SK-N-SH (cell line): ENCODE results near the gene TIAM2. TPM values are rescaled to one million over a fixed set of nuclear protein-coding genes. Genes with fewer than 3 reads are reported as not detected.

ENCODE experiments used
- CTCF ChIA-PET: fragments of 300-600, 350-600 bp; formaldehyde crosslinking; extraction: SDS; loops from one replicate; lab custom pipeline; 2021; lab: Yijun Ruan, JAX
- POLR2A ChIA-PET: fragments of 350-600 bp; sonication (Branson Sonifier 250); formaldehyde crosslinking; extraction: SDS; loops from one replicate; lab custom pipeline; 2020; ENCODE audit warnings: antibody characterized with exemption, inconsistent platforms; lab: Yijun Ruan, JAX
- DNase-seq: peaks from one replicate; pipeline ENCODE4 v3.0.0; 2012
- H2AFZ ChIP-seq: fragments of 200-600 bp; sonication (generic); 2 replicates; pipeline ENCODE4 v1.8.1; 2016; ENCODE audit warnings: antibody characterized with exemption, mild to moderate bottlenecking, low read depth
- H3F3A ChIP-seq: fragments of 200-600 bp; sonication (generic); replicated peaks from 2 replicates; pipeline ENCODE3; 2016; ENCODE audit warnings: antibody characterized with exemption, mild to moderate bottlenecking; ENCODE audit not compliant: insufficient read depth
- H3K27ac ChIP-seq, 2 experiments: fragments of 200-500 bp in 1 of 2; fragments of 200-600 bp in 1 of 2; sonication (Bioruptor generic) in 1 of 2; sonication (generic), shearing (Covaris generic) in 1 of 2; 2 replicates each; pipeline versions ENCODE4 v1.5.1 to v1.6.1; 2014 to 2016; ENCODE audit warnings: low read depth in 2 of 2, inconsistent platforms in 1 of 2, low read length in 1 of 2, mild to moderate bottlenecking in 1 of 2, mixed read lengths in 1 of 2
- H3K27me3 ChIP-seq: fragments of 200-600 bp; sonication (generic), shearing (Covaris generic); 2 replicates; pipeline ENCODE4 v1.6.1; 2016; ENCODE audit warnings: mixed run types; ENCODE audit not compliant: insufficient read depth
- H3K36me3 ChIP-seq, 2 experiments: fragments of 200-500 bp in 1 of 2; fragments of 200-600 bp in 1 of 2; sonication (Bioruptor generic) in 1 of 2; sonication (generic) in 1 of 2; replicated peaks in 1 of 2; 2 replicates each; pipeline versions ENCODE3 to v1.5.1; 2014 to 2016; ENCODE audit warnings: low read length in 1 of 2, mild to moderate bottlenecking in 1 of 2; ENCODE audit not compliant: insufficient read depth in 2 of 2, control insufficient read depth in 1 of 2
- H3K4me1 ChIP-seq, 2 experiments: fragments of 200-500 bp in 1 of 2; fragments of 200-600 bp in 1 of 2; sonication (Bioruptor generic) in 1 of 2; sonication (generic), shearing (Covaris generic) in 1 of 2; 2 replicates each; pipeline versions ENCODE4 v1.5.1 to v1.6.1; 2014 to 2016; ENCODE audit warnings: low read depth in 1 of 2, low read length in 1 of 2, mixed run types in 1 of 2; ENCODE audit not compliant: insufficient read depth in 2 of 2, control insufficient read depth in 1 of 2
- H3K4me2 ChIP-seq: fragments of 200-600 bp; sonication (generic), shearing (Covaris generic); 2 replicates; pipeline ENCODE4 v1.6.1; 2017; ENCODE audit warnings: mixed run types
- H3K4me3 ChIP-seq, 2 experiments: fragments of 200-500 bp in 1 of 2; fragments of 200-600 bp in 1 of 2; sonication (Bioruptor generic) in 1 of 2; sonication (generic), shearing (Covaris generic) in 1 of 2; 2 replicates each; pipeline versions ENCODE4 v1.5.1 to v1.8.1; 2014 to 2016; ENCODE audit warnings: low read depth in 2 of 2, inconsistent platforms in 1 of 2, low read length in 1 of 2, mild to moderate bottlenecking in 1 of 2, mixed read lengths in 1 of 2, moderate library complexity in 1 of 2
- H3K79me2 ChIP-seq: fragments of 200-600 bp; sonication (generic); 2 replicates; pipeline ENCODE4 v1.8.1; 2017; ENCODE audit warnings: mild to moderate bottlenecking; ENCODE audit not compliant: insufficient read depth
- H3K9ac ChIP-seq: fragments of 200-600 bp; sonication (generic); 2 replicates; pipeline ENCODE4 v1.6.1; 2017; ENCODE audit warnings: mixed run types
- H3K9me2 ChIP-seq: fragments of 200-600 bp; sonication (generic); 2 replicates; pipeline ENCODE4 v1.6.1; 2017; ENCODE audit warnings: mixed run types
- H3K9me3 ChIP-seq: fragments of 200-600 bp; sonication (generic); 2 replicates; pipeline ENCODE4 v1.6.1; 2017; ENCODE audit warnings: mixed run types, mild to moderate bottlenecking, moderate library complexity
- H4K20me1 ChIP-seq: fragments of 200-600 bp; sonication (generic); 2 replicates; pipeline ENCODE4 v1.6.1; 2017; ENCODE audit warnings: mild to moderate bottlenecking, mixed run types; ENCODE audit not compliant: insufficient read depth
- CHD2 ChIP-seq: fragments of 150-350 bp; IDR thresholded peaks from 2 replicates; pipeline ENCODE4 v1.6.1; 2018; ENCODE audit warnings: low read length; ENCODE audit not compliant: partially characterized antibody
- FOXM1 ChIP-seq: IDR thresholded peaks from 2 replicates; pipeline ENCODE4 v1.4.0; 2012; ENCODE audit warnings: low read depth, mild to moderate bottlenecking
- GABPA ChIP-seq: IDR thresholded peaks from 2 replicates; pipeline ENCODE4 v1.4.0; 2012; ENCODE audit warnings: low read depth, mild to moderate bottlenecking
- GATA2 ChIP-seq: sonication (generic); formaldehyde crosslinking; IDR thresholded peaks from 2 replicates; pipeline ENCODE4 v1.5.0; 2020; ENCODE audit warnings: mild to moderate bottlenecking, missing genetic modification reagents
- JUND ChIP-seq: IDR thresholded peaks from 2 replicates; pipeline ENCODE4 v1.4.0; 2012
- MEF2A ChIP-seq: IDR thresholded peaks from 2 replicates; pipeline ENCODE4 v1.4.0; 2012; ENCODE audit warnings: low read depth, borderline replicate concordance
- MXI1 ChIP-seq: IDR thresholded peaks from 2 replicates; pipeline ENCODE4 v1.6.1; 2012; ENCODE audit warnings: mild to moderate bottlenecking, low read depth, low read length, improper control_type of control experiment
- POLR2AphosphoS5 ChIP-seq: IDR thresholded peaks from 2 replicates; pipeline ENCODE4 v1.6.1; 2012; ENCODE audit warnings: low read depth, low read length
- RAD21 ChIP-seq: IDR thresholded peaks from 2 replicates; pipeline ENCODE4 v1.6.1; 2012; ENCODE audit warnings: mild to moderate bottlenecking, low read length
- RCOR1 ChIP-seq: fragments of 150-350 bp; IDR thresholded peaks from 2 replicates; pipeline ENCODE4 v1.6.1; 2017; ENCODE audit warnings: antibody characterized with exemption, low read length
- RXRA ChIP-seq: IDR thresholded peaks from 2 replicates; pipeline ENCODE4 v1.4.0; 2012; ENCODE audit warnings: low read depth, mild to moderate bottlenecking, borderline replicate concordance
- SMC3 ChIP-seq: IDR thresholded peaks from 2 replicates; pipeline ENCODE4 v1.6.1; 2012; ENCODE audit warnings: low read depth, low read length, improper control_type of control experiment
- TAF1 ChIP-seq: IDR thresholded peaks from 2 replicates; pipeline ENCODE4 v1.6.1; 2012; ENCODE audit warnings: low read depth, mild to moderate bottlenecking, low read length, moderate library complexity, borderline replicate concordance
- WGBS: methylation state at CpG from one replicate; pipeline ENCODE4 v1.1.6; 2017; ENCODE audit warnings: low lambda C conversion rate; 5-methylcytosine and 5-hydroxymethylcytosine counted together
- polyA plus RNA-seq, 3 experiments: library from polyadenylated mRNA; depleted of rRNA; stranded (reverse); fragments of >200 nt; gene quantifications; 2 replicates each; pipeline ENCODE4 v1.2.3, GENCODE V29; 2012
- TF ChIP-seq, protein P1 (sequence below): fragments of 200-600 bp; sonication (generic); IDR thresholded peaks from 2 replicates; pipeline ENCODE4 v1.6.1; 2017; ENCODE audit warnings: antibody characterized with exemption, mild to moderate bottlenecking, moderate library complexity
- TF ChIP-seq, protein P2 (sequence below): IDR thresholded peaks from 2 replicates; pipeline ENCODE4; 2012
- TF ChIP-seq, protein P3 (sequence below): IDR thresholded peaks from 2 replicates; pipeline ENCODE4 v1.4.0; 2012; ENCODE audit warnings: low read depth, borderline replicate concordance
- TF ChIP-seq, protein P4 (sequence below): IDR thresholded peaks from 2 replicates; pipeline ENCODE4 v1.4.0; 2012; ENCODE audit warnings: low read depth, borderline replicate concordance
- TF ChIP-seq, protein P5 (sequence below): fragments of 150-350 bp; IDR thresholded peaks from 2 replicates; pipeline ENCODE4 v1.6.1; 2017; ENCODE audit warnings: antibody characterized with exemption, low read length, low read depth, borderline replicate concordance

TIAM2 gene
- polyA plus RNA-seq, 1 of the 3 experiments (the other 2 are of a cell fraction): 13.6 TPM

DNA sequence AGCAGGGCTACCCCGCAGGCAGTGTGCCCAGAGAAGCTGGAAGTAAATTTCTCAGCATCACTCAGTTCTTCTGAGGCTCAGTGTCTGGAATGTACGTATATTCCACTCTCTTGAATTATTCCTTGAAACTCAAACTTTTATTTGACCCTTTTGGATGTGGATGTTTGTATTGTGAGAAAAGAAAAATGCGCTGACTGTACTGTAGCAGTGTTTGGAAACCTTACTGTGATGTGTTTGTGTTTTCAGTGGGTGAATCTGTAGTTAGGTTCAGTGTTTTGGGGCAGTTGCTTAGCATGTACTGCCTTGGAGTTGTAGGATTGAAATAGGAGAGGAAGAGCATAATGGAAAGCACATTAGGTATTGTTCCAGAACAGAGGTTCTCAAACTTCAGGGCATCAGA is 13.5 kb downstream of the TIAM2 start:
- peaks cover 5% of the 10 kb centered on the region for H3F3A ChIP-seq
- H3K4me1 ChIP-seq: peaks cover 3% of the 10 kb centered on the region in 2 experiments; a peak in 3 of 4 replicates
- H3K27me3 ChIP-seq: no peaks in the 10 kb centered on the region
- H3K9me2 ChIP-seq: no peaks in the 10 kb centered on the region
- peaks cover 30% of the 10 kb centered on the region; the same call in 1 of the 2 replicates for H3K79me2 ChIP-seq
- no peak overlapping the region for H3K27ac ChIP-seq
- 94% methylated on average over 3 of the region's 3 CpGs for WGBS
- H3K9ac ChIP-seq: no peak overlapping the region
- no peak for TF ChIP-seq SMC3
- TF ChIP-seq CHD2: no peak
- no peak for TF ChIP-seq RXRA
- H3K36me3 ChIP-seq: no peaks in the 10 kb centered on the region
- H4K20me1 ChIP-seq: no peaks in the 10 kb centered on the region
- ChIA-PET POLR2A (no interaction called here), CTCF (no interaction called here)
- no peaks in the 10 kb centered on the region for H3K9me3 ChIP-seq
- H3K4me2 ChIP-seq: no peak overlapping the region
- H2AFZ ChIP-seq: no peak overlapping the region
- no peak for DNase-seq
- H3K4me3 ChIP-seq: no peak overlapping the region

DNA sequence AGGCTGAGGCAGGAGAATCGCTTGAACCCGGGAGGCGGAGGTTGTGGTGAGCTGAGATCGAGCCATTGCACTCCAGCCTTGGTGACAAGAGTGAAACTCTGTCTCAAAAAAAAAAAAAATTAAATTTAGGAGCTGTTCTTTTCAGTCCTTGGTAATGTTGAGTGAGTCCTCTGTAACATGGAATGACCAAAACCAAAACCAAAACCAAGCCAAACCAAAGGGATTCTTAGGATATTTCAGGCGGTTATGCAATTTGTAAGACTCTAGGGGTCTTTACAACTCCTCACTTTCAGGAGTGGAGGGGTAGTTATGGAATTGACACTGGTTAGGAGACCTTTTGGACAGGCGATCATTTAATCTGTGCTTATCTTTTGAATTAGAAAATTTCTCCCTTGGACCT is 15.8 kb downstream of the TIAM2 start:
- H3K36me3 ChIP-seq: no peaks in the 10 kb centered on the region
- H3K9ac ChIP-seq: no peak overlapping the region
- no peaks in the 10 kb centered on the region for H3K9me3 ChIP-seq
- H3K4me3 ChIP-seq: no peak overlapping the region
- no peak overlapping the region for H2AFZ ChIP-seq
- no peaks in the 10 kb centered on the region for H4K20me1 ChIP-seq
- DNase-seq: no peak
- no peak overlapping the region for H3K4me2 ChIP-seq
- CTCF ChIA-PET: interaction anchor here (0.6 to 1.2 kb wide), 2 partner anchors 9 to 11 kb away, joined by 3 to 4 read pairs; no protein-coding TSS in a partner anchor
- no peaks in the 10 kb centered on the region for H3K9me2 ChIP-seq
- WGBS: 99% methylated on average over 6 of the region's 6 CpGs
- peaks cover 9 to 11% of the 10 kb centered on the region in 2 experiments for H3K4me1 ChIP-seq
- H3K27ac ChIP-seq: no peak overlapping the region
- H3F3A ChIP-seq: peaks cover 14% of the 10 kb centered on the region
- no peaks in the 10 kb centered on the region for H3K27me3 ChIP-seq
- peaks cover 33% of the 10 kb centered on the region; the same call in 1 of the 2 replicates for H3K79me2 ChIP-seq
- POLR2A ChIA-PET: interaction anchor here (0.6 kb wide), 1 partner anchor 291 kb away, joined by 3 read pairs; no protein-coding TSS in a partner anchor
- TF ChIP-seq RCOR1: no peak
- TF ChIP-seq, protein P1, sequence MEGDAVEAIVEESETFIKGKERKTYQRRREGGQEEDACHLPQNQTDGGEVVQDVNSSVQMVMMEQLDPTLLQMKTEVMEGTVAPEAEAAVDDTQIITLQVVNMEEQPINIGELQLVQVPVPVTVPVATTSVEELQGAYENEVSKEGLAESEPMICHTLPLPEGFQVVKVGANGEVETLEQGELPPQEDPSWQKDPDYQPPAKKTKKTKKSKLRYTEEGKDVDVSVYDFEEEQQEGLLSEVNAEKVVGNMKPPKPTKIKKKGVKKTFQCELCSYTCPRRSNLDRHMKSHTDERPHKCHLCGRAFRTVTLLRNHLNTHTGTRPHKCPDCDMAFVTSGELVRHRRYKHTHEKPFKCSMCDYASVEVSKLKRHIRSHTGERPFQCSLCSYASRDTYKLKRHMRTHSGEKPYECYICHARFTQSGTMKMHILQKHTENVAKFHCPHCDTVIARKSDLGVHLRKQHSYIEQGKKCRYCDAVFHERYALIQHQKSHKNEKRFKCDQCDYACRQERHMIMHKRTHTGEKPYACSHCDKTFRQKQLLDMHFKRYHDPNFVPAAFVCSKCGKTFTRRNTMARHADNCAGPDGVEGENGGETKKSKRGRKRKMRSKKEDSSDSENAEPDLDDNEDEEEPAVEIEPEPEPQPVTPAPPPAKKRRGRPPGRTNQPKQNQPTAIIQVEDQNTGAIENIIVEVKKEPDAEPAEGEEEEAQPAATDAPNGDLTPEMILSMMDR: no peak
- no peak for TF ChIP-seq MXI1
- TF ChIP-seq, protein P2, sequence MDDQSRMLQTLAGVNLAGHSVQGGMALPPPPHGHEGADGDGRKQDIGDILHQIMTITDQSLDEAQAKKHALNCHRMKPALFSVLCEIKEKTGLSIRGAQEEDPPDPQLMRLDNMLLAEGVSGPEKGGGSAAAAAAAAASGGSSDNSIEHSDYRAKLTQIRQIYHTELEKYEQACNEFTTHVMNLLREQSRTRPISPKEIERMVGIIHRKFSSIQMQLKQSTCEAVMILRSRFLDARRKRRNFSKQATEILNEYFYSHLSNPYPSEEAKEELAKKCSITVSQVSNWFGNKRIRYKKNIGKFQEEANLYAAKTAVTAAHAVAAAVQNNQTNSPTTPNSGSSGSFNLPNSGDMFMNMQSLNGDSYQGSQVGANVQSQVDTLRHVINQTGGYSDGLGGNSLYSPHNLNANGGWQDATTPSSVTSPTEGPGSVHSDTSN: no peak
- no peak for TF ChIP-seq GATA2
- no peak for TF ChIP-seq MEF2A
- TF ChIP-seq RAD21: no peak
- TF ChIP-seq, protein P3, sequence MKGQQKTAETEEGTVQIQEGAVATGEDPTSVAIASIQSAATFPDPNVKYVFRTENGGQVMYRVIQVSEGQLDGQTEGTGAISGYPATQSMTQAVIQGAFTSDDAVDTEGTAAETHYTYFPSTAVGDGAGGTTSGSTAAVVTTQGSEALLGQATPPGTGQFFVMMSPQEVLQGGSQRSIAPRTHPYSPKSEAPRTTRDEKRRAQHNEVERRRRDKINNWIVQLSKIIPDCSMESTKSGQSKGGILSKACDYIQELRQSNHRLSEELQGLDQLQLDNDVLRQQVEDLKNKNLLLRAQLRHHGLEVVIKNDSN: no peak
- TF ChIP-seq GABPA: no peak
- TF ChIP-seq, protein P4, sequence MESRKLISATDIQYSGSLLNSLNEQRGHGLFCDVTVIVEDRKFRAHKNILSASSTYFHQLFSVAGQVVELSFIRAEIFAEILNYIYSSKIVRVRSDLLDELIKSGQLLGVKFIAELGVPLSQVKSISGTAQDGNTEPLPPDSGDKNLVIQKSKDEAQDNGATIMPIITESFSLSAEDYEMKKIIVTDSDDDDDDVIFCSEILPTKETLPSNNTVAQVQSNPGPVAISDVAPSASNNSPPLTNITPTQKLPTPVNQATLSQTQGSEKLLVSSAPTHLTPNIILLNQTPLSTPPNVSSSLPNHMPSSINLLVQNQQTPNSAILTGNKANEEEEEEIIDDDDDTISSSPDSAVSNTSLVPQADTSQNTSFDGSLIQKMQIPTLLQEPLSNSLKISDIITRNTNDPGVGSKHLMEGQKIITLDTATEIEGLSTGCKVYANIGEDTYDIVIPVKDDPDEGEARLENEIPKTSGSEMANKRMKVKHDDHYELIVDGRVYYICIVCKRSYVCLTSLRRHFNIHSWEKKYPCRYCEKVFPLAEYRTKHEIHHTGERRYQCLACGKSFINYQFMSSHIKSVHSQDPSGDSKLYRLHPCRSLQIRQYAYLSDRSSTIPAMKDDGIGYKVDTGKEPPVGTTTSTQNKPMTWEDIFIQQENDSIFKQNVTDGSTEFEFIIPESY: no peak
- TF ChIP-seq FOXM1: no peak
- no peak for TF ChIP-seq POLR2AphosphoS5
- TF ChIP-seq JUND: no peak
- TF ChIP-seq, protein P5, sequence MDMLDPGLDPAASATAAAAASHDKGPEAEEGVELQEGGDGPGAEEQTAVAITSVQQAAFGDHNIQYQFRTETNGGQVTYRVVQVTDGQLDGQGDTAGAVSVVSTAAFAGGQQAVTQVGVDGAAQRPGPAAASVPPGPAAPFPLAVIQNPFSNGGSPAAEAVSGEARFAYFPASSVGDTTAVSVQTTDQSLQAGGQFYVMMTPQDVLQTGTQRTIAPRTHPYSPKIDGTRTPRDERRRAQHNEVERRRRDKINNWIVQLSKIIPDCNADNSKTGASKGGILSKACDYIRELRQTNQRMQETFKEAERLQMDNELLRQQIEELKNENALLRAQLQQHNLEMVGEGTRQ: no peak
- TF ChIP-seq CHD2: no peak
- no peak for TF ChIP-seq TAF1
- TF ChIP-seq SMC3: no peak
